ENCODE measurements around the gene ZNRF1. TPM values are rescaled to one million over a fixed set of nuclear protein-coding genes. Genes with fewer than 3 reads are reported as not detected.
A peak's percentile ranks its signal among the peaks of the same experiment; 100 is the strongest.

Gene ZNRF1
- total and polyA plus RNA-seq, 2 of the 13 experiments (the other 11 are each of a cell fraction or from before 2014, with no cell fraction given), result 43.9 to 58.7 TPM

- TF ChIP-seq CENPBD1 (CRISPR knock-in tag; IDR thresholded peaks at IDR 0.05; ENCODE audit: borderline replicate concordance, low read depth) (no peak), ZNF790 (CRISPR knock-in tag; IDR thresholded peaks at IDR 0.05; ENCODE audit: borderline replicate concordance) (no peak), GPBP1L1 (CRISPR knock-in tag; IDR thresholded peaks at IDR 0.05) (no peak), NFYC (CRISPR knock-in tag; IDR thresholded peaks at IDR 0.05) (0 out of 2 replicates have a peak, but pooled peaks have one; percentile 9), FUBP1 (CRISPR knock-in tag; IDR thresholded peaks at IDR 0.05; ENCODE audit: borderline replicate concordance) (no peak), JARID2 (CRISPR knock-in tag; IDR thresholded peaks at IDR 0.05; ENCODE audit: insufficient replicate concordance) (no peak), NCOA5 (CRISPR knock-in tag; IDR thresholded peaks at IDR 0.05) (no peak), CSRNP2 (CRISPR knock-in tag; conservative IDR thresholded peaks at IDR 0.05; ENCODE audit: low read depth) (no peak), ZBTB40 (IDR thresholded peaks at IDR 0.05) (no peak), ZBTB40 (CRISPR knock-in tag; IDR thresholded peaks at IDR 0.05) (no peak; the same call in 1 of the 2 replicates), SRY (CRISPR knock-in tag; IDR thresholded peaks at IDR 0.05) (no peak)
These were observed 71.4 kb downstream of the ZNRF1 start (continued) for GRCh38 chr16:75070012-75070841.

Data from HepG2 (cell line).